AG04449 (cell line): ENCODE measurements around the gene BRMS1.

ENCODE experiments used
- CTCF ChIA-PET: fragments of 350-600 bp; formaldehyde crosslinking; extraction: SDS; loops from one replicate; lab custom pipeline; 2021; ENCODE audit warnings: antibody characterized with exemption; lab: Yijun Ruan, JAX
- POLR2A ChIA-PET: fragments of 400-600, 350-600 bp; formaldehyde crosslinking; extraction: SDS; loops from one replicate; lab custom pipeline; 2020; ENCODE audit warnings: antibody characterized with exemption, inconsistent platforms; lab: Yijun Ruan, JAX
- DNase-seq: peaks from one replicate; pipeline ENCODE4 v3.0.0-alpha.2; 2010; ENCODE audit warnings: low read depth, low spot score
- H3K4me3 ChIP-seq: 2 replicates; pipeline ENCODE4 v1.5.1; 2011; ENCODE audit warnings: low read depth, mild to moderate bottlenecking, control low read depth, low read length
- TF ChIP-seq, protein P1 (sequence below): IDR thresholded peaks from one replicate; pipeline ENCODE4 v1.5.1; 2011; ENCODE audit warnings: mild to moderate bottlenecking, moderate library complexity, low read length, control low read depth, inconsistent platforms; ENCODE audit not compliant: insufficient read depth; ENCODE audit errors: missing control alignments

Gene BRMS1

DNA sequence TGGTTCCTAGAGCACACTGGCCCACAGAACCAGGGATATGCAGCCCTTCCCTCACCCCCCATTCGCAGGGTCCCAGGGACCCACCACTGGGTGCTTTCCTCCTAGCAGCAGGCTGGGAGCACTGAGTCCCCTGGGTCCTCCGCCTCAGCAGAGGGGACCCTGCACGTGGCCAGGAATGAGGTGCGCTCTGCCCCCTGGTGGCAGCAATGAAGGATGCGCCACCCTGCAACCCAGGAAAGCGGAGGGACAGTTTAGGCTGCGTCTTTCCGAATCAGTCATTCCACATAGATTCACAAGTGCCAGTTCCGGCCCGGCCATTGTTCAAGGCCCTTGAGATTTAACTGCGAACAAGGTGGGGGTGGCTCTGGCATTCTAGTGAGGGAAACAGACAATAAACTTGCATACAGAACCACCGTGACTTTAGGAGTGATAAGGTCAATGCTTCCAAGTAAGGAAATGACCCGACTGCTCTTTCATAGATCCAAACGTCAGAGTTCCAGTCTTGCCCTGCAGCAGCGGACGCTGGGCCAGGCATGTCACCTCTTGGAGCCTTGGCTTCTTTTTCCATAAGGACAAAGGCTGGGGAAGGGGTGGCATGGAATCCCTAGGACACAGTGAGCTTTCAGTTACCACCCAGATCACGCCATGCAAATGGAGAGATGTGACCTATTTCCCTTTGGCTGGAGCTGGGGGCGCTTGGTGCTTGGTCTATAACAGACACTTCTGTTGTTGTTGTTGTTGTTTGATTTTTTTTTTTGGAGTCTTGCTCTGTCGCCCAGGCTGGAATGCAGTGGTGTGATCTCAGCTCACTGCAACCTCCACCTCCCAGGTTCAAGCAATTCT is 16.4 kb downstream of the BRMS1 start:
- ChIA-PET POLR2A (interaction anchor here (0.8 to 1.6 kb wide), 3 partner anchors 11 to 17 kb away, joined by 3 to 8 read pairs (median 3); partner anchors contain the start of gene CD248), CTCF (interaction anchor here (0.9 to 8.8 kb wide), 7 partner anchors 11 to 44 kb away, joined by 3 to 231 read pairs (median 5); partner anchors contain the start of genes B4GAT1, CD248 and YIF1A)
- no peak for DNase-seq
- H3K4me3 ChIP-seq = no peak overlapping the region
- TF ChIP-seq, protein P1, sequence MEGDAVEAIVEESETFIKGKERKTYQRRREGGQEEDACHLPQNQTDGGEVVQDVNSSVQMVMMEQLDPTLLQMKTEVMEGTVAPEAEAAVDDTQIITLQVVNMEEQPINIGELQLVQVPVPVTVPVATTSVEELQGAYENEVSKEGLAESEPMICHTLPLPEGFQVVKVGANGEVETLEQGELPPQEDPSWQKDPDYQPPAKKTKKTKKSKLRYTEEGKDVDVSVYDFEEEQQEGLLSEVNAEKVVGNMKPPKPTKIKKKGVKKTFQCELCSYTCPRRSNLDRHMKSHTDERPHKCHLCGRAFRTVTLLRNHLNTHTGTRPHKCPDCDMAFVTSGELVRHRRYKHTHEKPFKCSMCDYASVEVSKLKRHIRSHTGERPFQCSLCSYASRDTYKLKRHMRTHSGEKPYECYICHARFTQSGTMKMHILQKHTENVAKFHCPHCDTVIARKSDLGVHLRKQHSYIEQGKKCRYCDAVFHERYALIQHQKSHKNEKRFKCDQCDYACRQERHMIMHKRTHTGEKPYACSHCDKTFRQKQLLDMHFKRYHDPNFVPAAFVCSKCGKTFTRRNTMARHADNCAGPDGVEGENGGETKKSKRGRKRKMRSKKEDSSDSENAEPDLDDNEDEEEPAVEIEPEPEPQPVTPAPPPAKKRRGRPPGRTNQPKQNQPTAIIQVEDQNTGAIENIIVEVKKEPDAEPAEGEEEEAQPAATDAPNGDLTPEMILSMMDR = peak; percentile 91

DNA sequence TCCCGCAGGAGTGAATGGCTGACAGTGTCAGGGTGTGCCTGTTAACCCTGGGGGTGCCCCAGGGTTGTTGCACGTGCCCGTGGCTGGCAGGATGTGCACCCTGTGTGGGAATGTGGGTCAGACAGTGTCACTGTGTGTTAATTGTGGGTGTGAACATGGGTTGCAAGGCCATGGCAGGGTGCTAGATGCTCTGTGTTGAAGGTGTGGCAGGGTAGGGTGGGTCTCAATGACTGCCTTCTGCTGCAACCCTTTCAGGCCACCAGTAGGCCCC is 16.9 kb downstream of the BRMS1 start:
- CTCF ChIA-PET = no interaction called here
- TF ChIP-seq, protein P1 = no peak
- no peak overlapping the region for H3K4me3 ChIP-seq
- no peak for DNase-seq
- POLR2A ChIA-PET = interaction anchor here (1.6 kb wide), 1 partner anchor 15 kb away, joined by 8 read pairs; no protein-coding TSS in a partner anchor

DNA sequence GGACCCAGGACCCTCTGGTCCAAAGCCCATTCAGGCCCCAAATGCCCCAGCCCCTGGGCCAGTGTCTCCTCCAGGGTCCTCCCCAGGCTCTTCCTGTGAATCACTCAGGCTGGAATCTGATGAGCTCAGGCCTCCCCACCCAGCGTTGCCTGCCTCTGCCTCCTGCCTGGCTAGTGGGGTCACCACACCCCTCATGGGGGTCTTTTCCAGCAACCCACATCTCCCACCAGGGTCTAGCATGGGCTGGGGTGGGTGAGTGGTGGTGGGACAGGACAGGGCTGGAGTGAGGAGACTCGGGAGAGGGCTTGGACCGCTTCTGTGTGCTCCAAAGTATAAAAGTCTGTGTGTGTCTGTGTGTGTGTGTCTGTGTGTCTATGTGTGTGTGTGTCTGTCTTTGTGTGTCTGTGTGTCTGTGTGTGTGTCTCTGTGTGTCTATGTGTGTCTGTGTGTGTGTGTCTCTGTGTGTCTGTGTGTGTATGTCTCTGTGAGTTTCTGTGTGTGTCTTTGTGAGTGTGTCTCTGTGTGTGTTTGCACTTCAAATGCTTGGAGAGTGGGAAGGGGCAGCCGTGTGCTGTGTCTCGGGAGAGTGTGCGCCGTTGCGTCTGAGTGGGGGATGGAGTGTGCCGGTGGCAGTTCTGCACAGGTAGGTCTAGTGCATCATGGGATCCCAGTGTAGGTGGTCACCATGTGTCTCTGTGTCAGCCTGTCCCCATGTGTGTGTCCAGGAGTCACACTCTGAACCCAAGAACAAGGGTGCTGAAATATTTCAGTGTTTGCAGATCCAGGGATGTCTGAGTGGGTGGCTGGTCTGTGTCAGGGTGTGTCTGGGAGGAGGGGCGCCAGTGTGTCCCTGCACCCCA is 17.5 kb downstream of the BRMS1 start:
- 0 out of 2 replicates have a peak overlapping the region, but pooled peaks have one; percentile 6 for H3K4me3 ChIP-seq
- TF ChIP-seq, protein P1 = no peak
- ChIA-PET POLR2A (interaction anchor here (0.6 to 3.7 kb wide), 8 partner anchors 8 to 43 kb away, joined by 3 to 64 read pairs (median 6); partner anchors contain the start of genes CD248 and RIN1), CTCF (interaction anchor here (0.6 to 3.8 kb wide), 12 partner anchors 8 to 48 kb away, joined by 3 to 61 read pairs (median 4); partner anchors contain the start of genes B4GAT1, BRMS1, CD248 and TMEM151A)
- no peak for DNase-seq

DNA sequence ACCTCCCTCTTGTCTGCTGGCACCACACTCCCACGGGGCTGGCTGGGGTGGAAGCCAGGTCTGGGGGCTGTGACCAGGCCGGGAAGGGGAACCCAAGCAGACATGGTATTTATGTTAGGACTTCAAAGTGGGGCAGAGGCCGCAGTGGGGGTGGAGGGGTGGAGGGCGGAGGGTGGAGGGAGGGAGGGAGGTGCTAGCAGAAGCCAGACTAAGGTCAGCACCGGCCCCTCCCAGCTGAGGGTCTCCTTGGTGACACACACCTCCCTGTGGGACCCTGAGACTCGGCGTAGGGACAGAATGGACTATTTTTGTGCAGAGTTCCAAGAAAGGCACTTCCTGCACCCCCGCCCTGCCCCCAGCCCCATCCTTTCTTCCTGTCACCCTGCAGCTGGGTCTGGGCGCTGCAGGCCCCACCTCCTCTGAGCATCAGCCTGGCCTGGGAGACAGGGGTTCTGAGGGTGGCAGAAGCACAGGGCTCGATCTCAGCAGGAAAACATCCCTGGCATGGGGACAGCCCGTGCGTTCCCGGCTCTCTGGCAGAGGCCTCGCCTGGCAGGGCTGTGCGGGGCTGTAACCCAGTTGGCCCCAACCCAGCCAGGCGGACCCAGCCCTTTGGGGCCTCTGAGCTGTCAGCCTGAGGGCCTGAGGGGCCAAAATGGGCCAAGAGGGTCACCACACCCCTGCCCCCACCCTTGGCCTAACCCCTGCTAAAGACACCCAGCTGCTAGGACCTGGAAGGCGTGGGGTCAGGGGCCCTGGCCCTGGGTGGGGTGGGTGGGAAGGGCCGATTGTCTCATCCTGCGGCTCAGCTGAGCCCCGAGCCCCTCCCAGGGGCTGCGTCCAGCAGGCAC is 18.4 kb downstream of the BRMS1 start:
- no peak for DNase-seq
- POLR2A ChIA-PET = interaction anchor here (0.6 to 3.7 kb wide), 9 partner anchors 9 to 44 kb away, joined by 3 to 64 read pairs (median 4); partner anchors contain the start of genes CD248 and RIN1
- CTCF ChIA-PET = interaction anchor here (0.6 to 3.8 kb wide), 12 partner anchors 8 to 47 kb away, joined by 3 to 61 read pairs (median 4); partner anchors contain the start of genes B4GAT1, BRMS1, CD248 and TMEM151A

DNA sequence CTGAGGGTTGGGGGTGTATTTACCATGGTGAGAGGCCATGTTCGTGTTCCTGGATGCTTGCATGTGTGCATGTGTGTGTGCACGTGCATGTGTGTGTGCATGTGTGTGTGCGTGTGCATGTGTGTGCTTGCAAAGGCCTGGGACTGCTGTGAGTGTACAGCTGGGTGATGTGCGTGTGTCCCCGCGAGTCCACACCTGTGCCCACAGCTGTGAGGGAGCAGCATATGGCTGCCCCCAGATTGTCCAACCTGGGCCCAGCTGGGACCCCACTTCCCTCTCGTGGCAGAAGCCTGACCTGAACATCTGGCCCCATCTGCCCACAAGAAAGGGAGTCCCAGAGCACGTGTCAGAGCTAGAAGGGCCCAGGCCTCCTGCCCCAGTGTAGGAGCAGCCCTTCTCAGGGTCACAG is 19.6 kb downstream of the BRMS1 start:
- H3K4me3 ChIP-seq = no peak overlapping the region
- TF ChIP-seq, protein P1 = no peak
- POLR2A ChIA-PET = interaction anchor here (1.3 to 3.7 kb wide), 3 partner anchors 9 to 12 kb away, joined by 4 to 64 read pairs (median 29); partner anchors contain the start of genes CD248 and RIN1
- CTCF ChIA-PET = interaction anchor here (0.6 to 3.8 kb wide), 3 partner anchors 10 to 22 kb away, joined by 3 to 61 read pairs (median 5); partner anchors contain the start of gene RIN1
- DNase-seq = no peak

More for the DNA sequence above, 18.4 kb downstream of the BRMS1 start:
- TF ChIP-seq, protein P1 = no peak
- H3K4me3 ChIP-seq = no peak overlapping the region
